Panc1 (cell line): Measurements from ENCODE around the gene B3GALT4. TPM values are rescaled to one million over a fixed set of nuclear protein-coding genes. Genes with fewer than 3 reads are reported as not detected.

Source experiments
- ATAC-seq: fragments of 200-7000 bp; cut with Tn5 transposase; 2 replicates; pipeline ENCODE4 v1.9.1; 2020; ENCODE audit warnings: mild to moderate bottlenecking, moderate library complexity
- BruUV-seq: library from RNA; stranded (reverse); fragments of 400-500 nt; replicated peaks from 2 replicates; lab custom pipeline; 2021; lab: Mats Ljungman, UMichigan
- CTCF ChIA-PET: fragments of 300-600 bp; sonication (Branson Sonifier 250); formaldehyde crosslinking; loops from one replicate; lab custom pipeline; 2022; ENCODE audit warnings: antibody characterized with exemption; lab: Charles Lee
- POLR2A ChIA-PET: fragments of 300-600 bp; sonication (Branson Sonifier 250); formaldehyde crosslinking; loops from one replicate; lab custom pipeline; 2022; ENCODE audit warnings: antibody characterized with exemption; lab: Charles Lee
- DNase-seq: peaks from one replicate; pipeline ENCODE4 v3.0.0-alpha.2; 2010; ENCODE audit warnings: low read depth, low spot score
- H3K27ac ChIP-seq: 2 replicates; pipeline ENCODE4 v1.5.1; 2011; ENCODE audit warnings: mild to moderate bottlenecking, low read length, inconsistent platforms
- H3K27me3 ChIP-seq: fragments of 200-500 bp; sonication (Bioruptor generic); 2 replicates; pipeline ENCODE4 v1.6.0; 2014; ENCODE audit warnings: low read length, inconsistent platforms; ENCODE audit not compliant: control insufficient read depth, insufficient read depth
- H3K36me3 ChIP-seq: fragments of 200-500 bp; sonication (Bioruptor generic); 2 replicates; pipeline ENCODE4 v1.5.1; 2014; ENCODE audit warnings: inconsistent platforms, mild to moderate bottlenecking, low read length, moderate library complexity; ENCODE audit not compliant: control insufficient read depth, insufficient read depth
- H3K4me1 ChIP-seq: 2 replicates; pipeline ENCODE4 v1.5.1; 2011; ENCODE audit warnings: inconsistent platforms, mild to moderate bottlenecking, low read length, moderate library complexity; ENCODE audit not compliant: control insufficient read depth, insufficient read depth
- H3K4me3 ChIP-seq, 2 experiments: 2 replicates each; pipeline ENCODE4 v1.5.1; 2011 to 2012; ENCODE audit warnings: low read depth in 2 of 2, low read length in 2 of 2, mild to moderate bottlenecking in 2 of 2, inconsistent platforms in 1 of 2, moderate library complexity in 1 of 2
- H3K9me3 ChIP-seq: fragments of 200-500 bp; sonication (Bioruptor generic); 2 replicates; pipeline ENCODE4 v1.5.1; 2014; ENCODE audit warnings: low read depth, mild to moderate bottlenecking, inconsistent platforms, low read length, moderate library complexity; ENCODE audit not compliant: control insufficient read depth, insufficient read depth
- POLR2AphosphoS5 ChIP-seq: IDR thresholded peaks from 2 replicates; pipeline ENCODE4 v1.6.1; 2012; ENCODE audit warnings: mild to moderate bottlenecking, low read depth, low read length, moderate library complexity
- SIN3A ChIP-seq: IDR thresholded peaks from 2 replicates; pipeline ENCODE4 v1.6.1; 2012; ENCODE audit warnings: low read depth, mild to moderate bottlenecking, low read length, moderate library complexity, borderline replicate concordance; ENCODE audit not compliant: insufficient read depth
- TCF7L2 ChIP-seq: IDR thresholded peaks from 2 replicates; pipeline ENCODE4 v1.6.1; 2011; ENCODE audit warnings: mild to moderate bottlenecking, low read depth, low read length, inconsistent platforms
- in situ Hi-C: cut with HindIII; loops from 2 replicates; pipeline ENCODE4 v1.10.0; 2016; ENCODE audit warnings: low sequenced_read_pairs, low pct_unique_long_range_greater_than_20kb
- intact Hi-C: fragments of 100-400 bp; cut with micrococcal nuclease; formaldehyde crosslinking; loops from one replicate; pipeline ENCODE4 v1.10.0; 2022; ENCODE audit not compliant: unreplicated experiment
- total RNA-seq: library from RNA; stranded (reverse); gene quantifications from one replicate; pipeline ENCODE4 v1.2.1, GENCODE V29; 2021; ENCODE audit not compliant: unreplicated experiment
- TF ChIP-seq, protein P1 (sequence below): fragments of 450-650 bp; IDR thresholded peaks from 2 replicates; pipeline ENCODE4 v1.5.1; 2017; ENCODE audit warnings: mild to moderate bottlenecking
- TF ChIP-seq, protein P2 (sequence below), 2 experiments: IDR thresholded peaks; 2 replicates each; pipeline ENCODE4 v1.6.1; 2011 to 2012; ENCODE audit warnings: low read depth in 2 of 2, control low read depth in 1 of 2, low read length in 1 of 2, mild to moderate bottlenecking in 1 of 2, moderate library complexity in 1 of 2; ENCODE audit not compliant: insufficient read depth in 1 of 2

B3GALT4 gene
- total RNA-seq, 1 experiment from 2014 or later = 6.0 TPM

DNA sequence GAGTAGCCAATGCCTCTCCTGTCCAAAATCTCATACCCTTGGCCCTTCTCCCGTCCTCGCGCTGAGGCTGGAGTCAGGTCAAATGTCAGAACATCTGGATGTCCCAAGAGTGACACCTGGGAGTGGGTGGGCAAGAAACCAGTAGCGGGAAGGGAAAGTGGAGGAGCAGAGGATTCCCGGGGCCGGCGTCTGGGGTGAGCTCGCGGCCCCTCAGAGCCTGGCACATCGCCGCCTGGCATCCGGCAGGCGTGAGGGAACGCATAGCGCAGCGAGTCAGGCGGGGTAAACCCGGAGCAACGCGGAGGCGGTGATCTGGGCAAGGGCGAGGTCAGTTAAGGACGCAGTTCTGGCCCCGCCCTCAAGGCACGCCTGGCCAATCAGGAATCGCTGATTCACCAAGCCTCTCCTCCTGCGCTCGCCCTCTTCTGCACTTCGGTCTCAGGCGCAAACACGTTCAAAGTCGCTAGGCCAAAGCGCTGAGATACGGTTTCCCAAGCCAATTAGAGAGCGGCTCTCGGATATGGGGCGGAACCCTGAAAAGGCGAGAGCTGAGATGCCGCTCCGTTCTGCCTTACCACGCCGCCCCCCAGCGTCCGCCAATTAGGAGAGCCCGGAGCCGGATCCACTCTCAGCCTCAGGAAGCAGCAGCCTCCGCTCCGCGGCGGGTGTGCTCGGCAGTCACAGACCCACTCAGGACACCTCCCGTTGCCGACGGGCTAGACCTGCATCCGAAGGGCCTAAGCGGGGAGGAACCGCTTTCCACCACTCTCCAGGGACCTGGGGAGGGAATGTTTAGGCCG lies 27.8 kb upstream of the B3GALT4 start:
- POLR2A ChIA-PET = interaction anchor here (0.6 to 1.0 kb wide), 2 partner anchors 11 to 17 kb away, joined by 3 to 8 read pairs; no protein-coding TSS in a partner anchor
- H3K4me3 ChIP-seq = peak overlapping the region; percentile 67 to 82
- ATAC-seq = peak; percentile 93
- no TSS peak for BruUV-seq
- H3K36me3 ChIP-seq = peaks cover 4% of the 10 kb centered on the region; the same call in 1 of the 2 replicates
- CTCF ChIA-PET = interaction anchor here (1.1 to 1.9 kb wide), 4 partner anchors 13 to 100 kb away, joined by 3 to 9 read pairs (median 4); no protein-coding TSS in a partner anchor
- in situ Hi-C loops = no loop called here
- H3K27me3 ChIP-seq = no peaks in the 10 kb centered on the region
- peak; percentile 97 for DNase-seq
- H3K9me3 ChIP-seq = no peaks in the 10 kb centered on the region
- peak overlapping the region; percentile 98 for H3K27ac ChIP-seq
- peaks cover 14% of the 10 kb centered on the region for H3K4me1 ChIP-seq
- TF ChIP-seq, protein P1, sequence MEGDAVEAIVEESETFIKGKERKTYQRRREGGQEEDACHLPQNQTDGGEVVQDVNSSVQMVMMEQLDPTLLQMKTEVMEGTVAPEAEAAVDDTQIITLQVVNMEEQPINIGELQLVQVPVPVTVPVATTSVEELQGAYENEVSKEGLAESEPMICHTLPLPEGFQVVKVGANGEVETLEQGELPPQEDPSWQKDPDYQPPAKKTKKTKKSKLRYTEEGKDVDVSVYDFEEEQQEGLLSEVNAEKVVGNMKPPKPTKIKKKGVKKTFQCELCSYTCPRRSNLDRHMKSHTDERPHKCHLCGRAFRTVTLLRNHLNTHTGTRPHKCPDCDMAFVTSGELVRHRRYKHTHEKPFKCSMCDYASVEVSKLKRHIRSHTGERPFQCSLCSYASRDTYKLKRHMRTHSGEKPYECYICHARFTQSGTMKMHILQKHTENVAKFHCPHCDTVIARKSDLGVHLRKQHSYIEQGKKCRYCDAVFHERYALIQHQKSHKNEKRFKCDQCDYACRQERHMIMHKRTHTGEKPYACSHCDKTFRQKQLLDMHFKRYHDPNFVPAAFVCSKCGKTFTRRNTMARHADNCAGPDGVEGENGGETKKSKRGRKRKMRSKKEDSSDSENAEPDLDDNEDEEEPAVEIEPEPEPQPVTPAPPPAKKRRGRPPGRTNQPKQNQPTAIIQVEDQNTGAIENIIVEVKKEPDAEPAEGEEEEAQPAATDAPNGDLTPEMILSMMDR = no peak
- 0 out of 2 replicates have a peak, but pooled peaks have one; percentile 69 for TF ChIP-seq SIN3A
- peak; percentile 91 for TF ChIP-seq POLR2AphosphoS5
- TF ChIP-seq TCF7L2 = peak; percentile 70; the same call in 1 of the 2 replicates
- TF ChIP-seq, protein P2, sequence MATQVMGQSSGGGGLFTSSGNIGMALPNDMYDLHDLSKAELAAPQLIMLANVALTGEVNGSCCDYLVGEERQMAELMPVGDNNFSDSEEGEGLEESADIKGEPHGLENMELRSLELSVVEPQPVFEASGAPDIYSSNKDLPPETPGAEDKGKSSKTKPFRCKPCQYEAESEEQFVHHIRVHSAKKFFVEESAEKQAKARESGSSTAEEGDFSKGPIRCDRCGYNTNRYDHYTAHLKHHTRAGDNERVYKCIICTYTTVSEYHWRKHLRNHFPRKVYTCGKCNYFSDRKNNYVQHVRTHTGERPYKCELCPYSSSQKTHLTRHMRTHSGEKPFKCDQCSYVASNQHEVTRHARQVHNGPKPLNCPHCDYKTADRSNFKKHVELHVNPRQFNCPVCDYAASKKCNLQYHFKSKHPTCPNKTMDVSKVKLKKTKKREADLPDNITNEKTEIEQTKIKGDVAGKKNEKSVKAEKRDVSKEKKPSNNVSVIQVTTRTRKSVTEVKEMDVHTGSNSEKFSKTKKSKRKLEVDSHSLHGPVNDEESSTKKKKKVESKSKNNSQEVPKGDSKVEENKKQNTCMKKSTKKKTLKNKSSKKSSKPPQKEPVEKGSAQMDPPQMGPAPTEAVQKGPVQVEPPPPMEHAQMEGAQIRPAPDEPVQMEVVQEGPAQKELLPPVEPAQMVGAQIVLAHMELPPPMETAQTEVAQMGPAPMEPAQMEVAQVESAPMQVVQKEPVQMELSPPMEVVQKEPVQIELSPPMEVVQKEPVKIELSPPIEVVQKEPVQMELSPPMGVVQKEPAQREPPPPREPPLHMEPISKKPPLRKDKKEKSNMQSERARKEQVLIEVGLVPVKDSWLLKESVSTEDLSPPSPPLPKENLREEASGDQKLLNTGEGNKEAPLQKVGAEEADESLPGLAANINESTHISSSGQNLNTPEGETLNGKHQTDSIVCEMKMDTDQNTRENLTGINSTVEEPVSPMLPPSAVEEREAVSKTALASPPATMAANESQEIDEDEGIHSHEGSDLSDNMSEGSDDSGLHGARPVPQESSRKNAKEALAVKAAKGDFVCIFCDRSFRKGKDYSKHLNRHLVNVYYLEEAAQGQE (IDR thresholded peaks at IDR 0.05; ENCODE audit: insufficient read depth in 1 of 2, low read depth in 2 of 2, low read length in 1 of 2) = no peak
- intact Hi-C loops = loop anchor here (2.0 to 10.0 kb wide), 2 partner anchors 130 to 234 kb away; no protein-coding TSS in a partner anchor

DNA sequence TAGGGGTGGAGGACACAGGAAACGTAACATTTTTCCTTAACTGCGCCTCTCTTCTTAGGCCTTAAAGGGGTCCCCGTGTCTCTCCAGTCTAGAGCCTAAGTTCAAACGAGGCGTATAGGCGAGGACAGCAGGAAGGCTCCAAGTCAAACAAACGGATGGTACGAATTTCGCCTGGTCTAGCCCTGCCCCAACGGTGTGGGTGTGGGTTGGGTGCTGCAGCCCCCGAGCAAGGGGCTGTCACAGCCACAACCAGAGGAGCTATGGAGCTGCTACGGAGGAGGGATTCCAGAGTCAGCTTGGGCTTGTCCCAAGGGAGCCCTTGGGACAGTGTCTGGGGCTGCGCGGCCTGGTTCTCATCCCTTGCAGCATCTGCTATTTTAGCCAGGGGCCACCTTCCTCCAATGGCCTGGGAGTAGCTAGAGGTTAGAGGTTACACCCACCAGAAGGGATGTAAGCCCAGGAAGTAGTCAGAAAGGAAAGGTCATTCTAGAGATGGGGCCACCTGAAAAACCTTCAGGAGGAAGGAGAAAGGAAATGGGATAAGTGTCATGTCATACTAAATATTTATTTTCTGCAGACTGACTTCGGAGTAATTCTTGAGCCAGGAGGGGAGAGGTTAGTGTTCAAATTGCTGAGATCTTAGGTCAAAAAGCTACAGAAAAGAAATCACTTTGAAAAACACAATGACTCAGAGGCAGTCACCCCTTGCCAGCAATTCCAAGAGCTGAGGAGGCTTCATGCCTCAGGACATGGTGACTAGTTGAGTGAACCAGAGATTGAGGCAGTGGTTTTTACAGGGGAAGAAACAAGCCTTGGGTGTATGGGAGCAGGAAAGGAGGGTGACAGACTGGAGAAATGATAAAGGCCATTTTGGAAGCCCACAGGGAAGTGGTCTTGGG lies 26.9 kb upstream of the B3GALT4 start:
- POLR2A ChIA-PET = interaction anchor here (0.5 to 1.1 kb wide), 3 partner anchors 10 to 278 kb away, joined by 3 to 4 read pairs (median 4); no protein-coding TSS in a partner anchor
- no peak for DNase-seq

More for the DNA sequence above, 26.9 kb upstream of the B3GALT4 start:
- CTCF ChIA-PET = interaction anchor here (1.9 kb wide), 1 partner anchor 53 kb away, joined by 9 read pairs; no protein-coding TSS in a partner anchor
- Histone ChIP-seq H3K27ac (peak overlapping the region; percentile 98), H3K4me1 (peaks cover 14% of the 10 kb centered on the region), H3K27me3 (no peaks in the 10 kb centered on the region), H3K9me3 (no peaks in the 10 kb centered on the region), H3K36me3 (peaks cover 4% of the 10 kb centered on the region; the same call in 1 of the 2 replicates), H3K4me3 (peak overlapping the region; percentile 67 to 82)
- in situ Hi-C loops = no loop called here
- TF ChIP-seq, protein P2 (IDR thresholded peaks at IDR 0.05; ENCODE audit: insufficient read depth in 1 of 2, low read depth in 2 of 2, low read length in 1 of 2) = no peak
- TF ChIP-seq, protein P1 = no peak
- no peak for TF ChIP-seq SIN3A
- TF ChIP-seq POLR2AphosphoS5 = no peak
- TF ChIP-seq TCF7L2 = no peak
- TSS peak; percentile 76 for BruUV-seq
- intact Hi-C loops = loop anchor here (2.0 to 10.0 kb wide), 2 partner anchors 131 to 235 kb away; no protein-coding TSS in a partner anchor
- peak; percentile 9 for ATAC-seq
